ENCODE measurements around the gene ZNF574.
A peak's percentile ranks its signal among the peaks of the same experiment; 100 is the strongest.

Gene ZNF574

DNA sequence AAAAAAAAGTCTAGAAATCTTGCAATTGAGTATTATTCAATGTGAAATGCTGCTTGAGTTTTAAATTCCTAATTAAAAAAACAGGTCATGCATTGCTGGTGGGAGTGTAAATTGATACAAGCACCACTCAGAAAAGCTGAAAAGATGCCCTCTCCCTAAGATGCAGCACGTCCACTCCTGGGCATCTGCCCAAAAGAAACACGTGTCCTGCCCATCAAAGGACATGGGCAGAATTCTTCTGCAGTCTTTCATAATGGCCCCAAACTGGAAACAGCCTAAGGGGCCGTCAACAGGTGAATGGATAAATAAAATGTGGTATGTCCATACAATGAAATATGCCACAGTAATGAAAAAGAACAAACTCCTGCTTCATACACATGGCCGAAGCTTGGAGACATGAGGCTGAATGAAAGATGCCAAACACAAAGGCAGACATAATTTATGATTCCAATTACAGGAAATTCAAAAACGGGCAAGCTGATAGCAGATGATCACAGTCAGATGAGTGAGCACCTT, 48.5 kb downstream of the ZNF574 start:
- no peak for DNase-seq (ENCODE audit: low spot score)

DNA sequence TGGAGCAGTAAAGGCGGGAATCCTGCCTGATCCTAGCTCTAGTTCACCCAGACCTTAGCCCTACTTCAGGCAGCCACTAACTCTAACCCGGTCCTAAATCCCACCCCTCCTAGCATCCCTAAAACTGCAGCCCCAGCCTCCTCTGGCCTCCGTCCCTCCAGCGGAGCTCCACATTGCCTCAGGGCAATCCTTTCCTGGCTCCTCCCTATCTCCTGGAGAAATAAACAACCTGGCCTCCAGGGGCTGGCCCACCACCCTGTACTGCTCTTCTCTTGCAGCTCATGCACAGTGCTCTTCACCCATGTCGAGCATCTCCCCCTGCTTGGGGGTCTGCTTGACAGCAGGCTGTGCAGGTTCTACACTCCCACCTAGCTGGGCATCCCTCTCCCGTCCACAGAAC, 49.6 kb downstream of the ZNF574 start:
- no peak for DNase-seq (ENCODE audit: low spot score)

DNA sequence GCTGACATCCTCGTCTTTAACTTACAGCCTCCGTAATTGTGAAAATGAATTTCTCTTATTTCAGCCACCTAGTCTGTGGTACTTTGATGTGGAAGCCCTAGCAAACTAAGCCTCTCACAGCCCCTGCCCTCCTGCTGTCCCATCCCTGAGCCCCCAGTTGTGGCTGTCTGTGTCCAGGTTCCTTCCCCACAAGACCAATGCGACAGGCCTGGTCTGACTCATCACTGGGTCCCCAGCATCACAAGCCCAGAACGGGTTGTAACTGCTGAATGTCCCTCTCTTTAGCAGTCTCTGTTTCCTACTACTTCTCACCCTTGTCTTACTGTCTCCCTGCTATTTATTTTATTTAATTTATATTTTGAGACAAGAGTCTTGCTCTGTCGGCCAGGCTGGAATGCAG, 50.6 kb downstream of the ZNF574 start:
- DNase-seq (ENCODE audit: low spot score), result no peak

DNA sequence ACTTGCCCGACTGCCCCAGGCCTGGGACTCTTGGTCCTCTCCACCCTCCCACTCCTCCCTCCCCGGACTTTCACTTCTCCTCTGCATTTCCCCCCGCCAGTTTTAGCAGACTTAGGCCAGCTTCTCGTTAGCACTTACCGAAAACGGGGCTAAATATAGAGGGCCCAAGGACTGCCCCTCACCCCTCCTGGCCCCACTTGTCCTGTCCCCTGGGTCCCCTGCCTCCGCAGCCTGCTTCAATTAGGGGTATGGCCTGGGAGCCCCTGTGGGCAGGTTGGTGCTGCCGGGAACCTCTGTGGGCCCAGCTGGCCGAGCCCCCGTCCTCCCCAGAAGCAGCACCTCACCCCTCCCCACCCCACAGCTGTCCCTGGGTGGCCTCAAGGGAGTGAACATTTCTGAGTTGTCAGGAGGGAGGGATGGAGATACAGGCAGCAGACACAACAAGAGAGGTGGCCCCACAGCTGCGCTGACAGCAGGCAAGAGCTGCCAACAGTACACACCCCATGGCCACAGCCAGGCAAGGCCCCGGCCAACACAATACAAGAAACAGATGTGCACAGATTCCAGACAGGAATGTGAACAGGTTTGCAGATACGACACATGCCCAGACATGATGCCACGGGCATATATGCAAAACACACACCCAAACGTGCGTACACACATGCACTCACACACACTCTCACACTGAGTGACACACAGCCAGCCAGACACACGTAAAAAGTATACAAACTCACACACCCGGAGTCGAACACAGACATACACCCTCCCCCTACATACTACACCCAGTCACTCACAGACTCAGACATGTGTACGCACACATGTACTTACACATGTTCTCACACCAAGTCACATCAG, 53.7 kb downstream of the ZNF574 start:
- peak; percentile 87 for DNase-seq (ENCODE audit: low spot score)

DNA sequence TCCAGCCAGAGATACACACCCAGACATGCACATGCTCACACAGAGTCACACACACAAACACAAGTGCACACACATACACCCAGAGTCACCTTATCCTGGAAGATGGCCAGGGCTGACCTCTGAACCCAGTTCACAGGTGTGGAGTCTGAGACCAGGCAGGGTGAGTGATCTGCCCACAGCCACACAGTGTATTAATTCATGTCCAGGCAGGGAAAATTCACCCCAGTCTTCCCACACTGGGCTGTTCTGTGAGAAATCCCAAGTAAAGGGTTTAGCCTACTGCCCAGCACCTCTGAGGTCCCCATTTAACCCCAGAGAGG, 54.2 kb downstream of the ZNF574 start:
- DNase-seq (ENCODE audit: low spot score), result no peak
